ENCODE results near the gene GNGT1. TPM values are rescaled to one million over a fixed set of nuclear protein-coding genes. Genes with fewer than 3 reads are reported as not detected.

GNGT1 gene
- total RNA-seq, 1 experiment from 2014 or later, result 0.20 TPM

- H3K9ac ChIP-seq (ENCODE audit: extremely low read depth, insufficient read length, low read length), result no peak overlapping the region
- no peak overlapping the region for H3K4ac ChIP-seq (ENCODE audit: low read depth, low read length)
- no peak overlapping the region for H3K27ac ChIP-seq (ENCODE audit: insufficient read length, low read depth, low read length)
- no peaks in the 10 kb centered on the region for H4K20me1 ChIP-seq (ENCODE audit: control insufficient read depth, insufficient read depth, insufficient read length)
- H2BK15ac ChIP-seq (ENCODE audit: low read depth, low read length), result no peak overlapping the region
- WGBS (ENCODE audit: extremely low coverage, insufficient read length, low lambda C conversion rate), result no CpG with 5 or more reads among the region's 1 CpG
- H2AK5ac ChIP-seq (ENCODE audit: insufficient read length, low read length), result no peak overlapping the region
- no peak overlapping the region for H4K5ac ChIP-seq (ENCODE audit: insufficient read length, low read depth, low read length)
- no peak overlapping the region for H3K23ac ChIP-seq (ENCODE audit: insufficient read length, low read depth, low read length)
- H3K27me3 Mint-ChIP-seq (ENCODE audit: low read depth), result no peaks in the 10 kb centered on the region
- H3K4me2 ChIP-seq (ENCODE audit: insufficient read depth, insufficient read length, low read length), result no peak overlapping the region
- H3K27ac Mint-ChIP-seq, result no peak overlapping the region
- no peak overlapping the region for H3K56ac ChIP-seq (ENCODE audit: insufficient read length, low read depth, low read length)
- H3K4me1 Mint-ChIP-seq, result no peaks in the 10 kb centered on the region
- no peak overlapping the region for H2AFZ ChIP-seq (ENCODE audit: low read length)
- no peaks in the 10 kb centered on the region for H3K79me2 ChIP-seq (ENCODE audit: insufficient read depth, low read length)
- no peak overlapping the region for H4K91ac ChIP-seq (ENCODE audit: insufficient read length, low read depth, low read length)
- no peak overlapping the region for H2BK20ac ChIP-seq (ENCODE audit: low read depth, low read length, poor library complexity, severe bottlenecking)
- no peak overlapping the region for H2BK5ac ChIP-seq (ENCODE audit: insufficient read length, low read length)
- no peak overlapping the region for H3T11ph ChIP-seq (ENCODE audit: low read length)
- no peak overlapping the region for H3K14ac ChIP-seq (ENCODE audit: insufficient read depth, low read length)
- H3K9me3 Mint-ChIP-seq, result no peaks in the 10 kb centered on the region
- no peak for TF ChIP-seq CTCF (conservative IDR thresholded peaks at IDR 0.05)
- H3K23me2 ChIP-seq (ENCODE audit: insufficient read length, low read depth, low read length, poor library complexity, severe bottlenecking), result no peaks in the 10 kb centered on the region
- no peak overlapping the region for H2BK120ac ChIP-seq (ENCODE audit: low read depth, low read length, poor library complexity, severe bottlenecking)
- no peak for DNase-seq
- H4K8ac ChIP-seq (replicated peaks; ENCODE audit: insufficient read length, low read depth, low read length), result no peak overlapping the region
- no peaks in the 10 kb centered on the region for H3K36me3 Mint-ChIP-seq (ENCODE audit: insufficient read depth in 1 of 3, low read depth in 3 of 3)
- H3K18ac ChIP-seq (ENCODE audit: insufficient read length, low read depth, low read length), result no peak overlapping the region
- no peaks in the 10 kb centered on the region for H3K4me1 ChIP-seq (ENCODE audit: insufficient read depth, low read length)
- no peak overlapping the region for H2BK12ac ChIP-seq (ENCODE audit: insufficient read length, low read depth, low read length)
- no peaks in the 10 kb centered on the region for H3K79me1 ChIP-seq (ENCODE audit: insufficient read depth, low read depth, low read length, poor library complexity, severe bottlenecking)
- no peak overlapping the region for H3K4me3 Mint-ChIP-seq
- no peaks in the 10 kb centered on the region for H3K9me3 ChIP-seq (ENCODE audit: control insufficient read depth, low read depth, low read length)
- no peaks in the 10 kb centered on the region for H3K27me3 ChIP-seq (ENCODE audit: insufficient read depth, low read length)
Measured at GRCh38 chr7:93860261-93860660, 46.1 kb upstream of the GNGT1 start.

Measured in H9 (cell line).